Small intestine (tissue), 16 donors: ENCODE results near the gene PLEKHO2. TPM values are rescaled to one million over a fixed set of nuclear protein-coding genes. Genes with fewer than 3 reads are reported as not detected.
"Not testable (repeated sequence)": the region's sequence is repeated elsewhere in the genome, so short reads cannot be mapped to it uniquely, and the experiment has no call there.

Source experiments
- DNase-seq, 2 donors: peaks; one replicate each; pipeline versions ENCODE4 v3.0.0 to v3.0.0-alpha.2; 2013
- FAIRE-seq: peaks from 2 replicates; lab custom pipeline; 2012; peaks lifted over from hg19 to GRCh38; lab: Jason Lieb, UNC
- H3K27ac ChIP-seq, 3 donors: one replicate each; pipeline ENCODE4 v1.5.1; 2013; ENCODE audit warnings: low read length in 2 of 3, mild to moderate bottlenecking in 2 of 3, control low read depth in 1 of 3, inconsistent platforms in 1 of 3, low read depth in 1 of 3, moderate library complexity in 1 of 3
- H3K27me3 ChIP-seq, 3 donors: one replicate each; pipeline ENCODE4 v1.6.1; 2013; ENCODE audit warnings: low read length in 3 of 3, inconsistent platforms in 1 of 3; ENCODE audit not compliant: control insufficient read depth in 3 of 3, insufficient read depth in 3 of 3
- H3K36me3 ChIP-seq, 3 donors: one replicate each; pipeline ENCODE4 v1.6.1; 2013; ENCODE audit warnings: low read length in 3 of 3, inconsistent platforms in 1 of 3, low read depth in 1 of 3, mild to moderate bottlenecking in 1 of 3, moderate library complexity in 1 of 3; ENCODE audit not compliant: control insufficient read depth in 3 of 3, insufficient read depth in 2 of 3
- H3K4me1 ChIP-seq, 3 donors: one replicate each; pipeline ENCODE4 v1.6.1; 2013; ENCODE audit warnings: low read length in 2 of 3, inconsistent platforms in 1 of 3, low read depth in 1 of 3, mild to moderate bottlenecking in 1 of 3, moderate library complexity in 1 of 3; ENCODE audit not compliant: control insufficient read depth in 3 of 3, insufficient read depth in 2 of 3
- H3K4me3 ChIP-seq, 3 donors: one replicate each; pipeline ENCODE4 v1.5.1; 2013; ENCODE audit warnings: low read length in 3 of 3, control low read depth in 1 of 3, inconsistent platforms in 1 of 3, low read depth in 1 of 3, mild to moderate bottlenecking in 1 of 3, moderate library complexity in 1 of 3
- H3K9me3 ChIP-seq, 2 donors: one replicate each; pipeline ENCODE4 v1.6.1; 2013; ENCODE audit warnings: low read depth in 1 of 2, low read length in 1 of 2; ENCODE audit not compliant: control insufficient read depth in 2 of 2, insufficient read depth in 1 of 2
- WGBS, 3 donors: extraction: QIAGEN DNeasy Blood & Tissue Kit; methylation state at CpG; one replicate each; pipeline ENCODE4 v1.1.7; 2013; 5-methylcytosine and 5-hydroxymethylcytosine counted together
- long read RNA-seq, 10 donors: transcript quantifications; one replicate each; lab custom pipeline, GENCODE V29; 2026
- polyA plus RNA-seq, 4 donors: library from polyadenylated mRNA; stranded (reverse) in 3 of 4; unstranded in 1 of 4; fragments of 200-250 nt in 3 of 4; fragments of 120-200 nt in 1 of 4; gene quantifications; one replicate each; pipeline versions ENCODE4 v1.2.1 to v1.2.3, GENCODE V29; 2013
- donor health status: healthy with polysubstance abuse.
- donor health status: control.
- donor health status: control.
- donor health status: Bipolar disorder and iron deficiency.
- donor health status: healthy.

The PLEKHO2 gene, protein sequence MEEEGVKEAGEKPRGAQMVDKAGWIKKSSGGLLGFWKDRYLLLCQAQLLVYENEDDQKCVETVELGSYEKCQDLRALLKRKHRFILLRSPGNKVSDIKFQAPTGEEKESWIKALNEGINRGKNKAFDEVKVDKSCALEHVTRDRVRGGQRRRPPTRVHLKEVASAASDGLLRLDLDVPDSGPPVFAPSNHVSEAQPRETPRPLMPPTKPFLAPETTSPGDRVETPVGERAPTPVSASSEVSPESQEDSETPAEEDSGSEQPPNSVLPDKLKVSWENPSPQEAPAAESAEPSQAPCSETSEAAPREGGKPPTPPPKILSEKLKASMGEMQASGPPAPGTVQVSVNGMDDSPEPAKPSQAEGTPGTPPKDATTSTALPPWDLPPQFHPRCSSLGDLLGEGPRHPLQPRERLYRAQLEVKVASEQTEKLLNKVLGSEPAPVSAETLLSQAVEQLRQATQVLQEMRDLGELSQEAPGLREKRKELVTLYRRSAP
- polyA plus RNA-seq = 10 to 100 TPM in 2 of 4 donors, 1 to 10 TPM in 2; 1.3 to 17.8 (median 11.3) TPM
- long read RNA-seq, donor 1 = 0 reads
- long read RNA-seq, donor 2, partial matches to known transcripts = 0 of 1 reads
- long read RNA-seq, donor 2, other reads (novel, unspliced or antisense) = 0 of 1 reads
- long read RNA-seq, donor 3, partial matches to known transcripts = 0 of 3 reads
- long read RNA-seq, donor 3, other reads (novel, unspliced or antisense) = 0 of 3 reads
- long read RNA-seq, donor 4 = 0 reads
- long read RNA-seq, donor 5 = 0 reads
- long read RNA-seq, donor 6, transcript PLEKHO2-201 (6 exons, 3,720 nt) = major isoform, 5 of 5 reads
- long read RNA-seq, donor 6, partial matches to known transcripts = 0 of 5 reads
- long read RNA-seq, donor 6, other reads (novel, unspliced or antisense) = 0 of 5 reads
- long read RNA-seq, donor 7, partial matches to known transcripts = 0 of 2 reads
- long read RNA-seq, donor 7, other reads (novel, unspliced or antisense) = 0 of 2 reads
- long read RNA-seq, donor 8, partial matches to known transcripts = 0 of 1 reads
- long read RNA-seq, donor 8, other reads (novel, unspliced or antisense) = 0 of 1 reads
- long read RNA-seq, donor 9, partial matches to known transcripts = 0 of 1 reads
- long read RNA-seq, donor 9, other reads (novel, unspliced or antisense) = 0 of 1 reads
- long read RNA-seq, donor 10, transcript PLEKHO2-201 (6 exons, 3,720 nt) = major isoform, 6 of 6 reads
- long read RNA-seq, donor 10, partial matches to known transcripts = 0 of 6 reads
- long read RNA-seq, donor 10, other reads (novel, unspliced or antisense) = 0 of 6 reads

- H3K4me1 ChIP-seq = peaks cover 0 to 39% (median 8%) of the 10 kb centered on the region in 3 donors
- no peaks in the 10 kb centered on the region for H3K9me3 ChIP-seq
- H3K4me3 ChIP-seq = peak within 1 kb of the TSS; percentile 68 to 97 (median 71)
- peaks cover 0 to 11% (median 0%) of the 10 kb centered on the region in 3 donors for H3K36me3 ChIP-seq
- peak within 1 kb of the TSS; percentile 69 to 92 (median 91) for H3K27ac ChIP-seq
- 1 to 3% (median 2%) methylated on average over 28 to 75 of the region's 75 CpGs for WGBS, 3 donors
- no peak for FAIRE-seq
- peaks cover 0 to 4% (median 0%) of the 10 kb centered on the region in 3 donors for H3K27me3 ChIP-seq
- DNase-seq = peak; percentile 78 to 95
Measured at GRCh38 chr15:64841344-64842095, at the start of gene PLEKHO2. TSS of gene PLEKHO2 (plus strand) at chr15:64841915. CDS start at chr15:64842017, 102 bp downstream.

GRCh38 chr15:64792282-64792681 is 49.4 kb upstream of the PLEKHO2 start:
- no peaks in the 10 kb centered on the region for H3K4me1 ChIP-seq
- WGBS, 3 donors = 74 to 85% (median 80%) methylated on average over 3 of the region's 3 CpGs
- no peak overlapping the region for H3K4me3 ChIP-seq
- DNase-seq (no peak), FAIRE-seq (no peak)
- H3K27me3 ChIP-seq = no peaks in the 10 kb centered on the region
- H3K27ac ChIP-seq = no peak overlapping the region
- H3K9me3 ChIP-seq = no peaks in the 10 kb centered on the region
- H3K36me3 ChIP-seq = no peaks in the 10 kb centered on the region

DNA sequence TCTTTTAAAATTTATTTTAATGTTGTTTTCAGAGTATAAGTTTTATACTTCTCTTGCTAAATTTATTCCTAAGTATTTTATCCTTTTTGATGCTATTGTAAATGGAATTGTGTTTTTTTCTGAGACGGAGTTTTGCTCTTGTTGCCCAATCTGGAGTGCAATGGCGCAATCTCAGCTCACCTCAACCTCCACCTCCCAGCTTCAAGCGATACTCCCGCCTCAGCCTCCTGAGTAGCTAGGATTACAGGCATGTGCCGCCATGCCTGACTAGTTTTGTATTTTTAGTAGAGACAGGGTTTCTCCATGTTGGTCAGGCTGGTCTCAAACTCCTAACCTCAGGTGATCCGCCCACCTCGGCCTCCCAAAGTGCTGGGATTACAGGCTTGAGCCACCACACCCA is 46.4 kb upstream of the PLEKHO2 start:
- H3K9me3 ChIP-seq, FAIRE-seq, H3K4me3 ChIP-seq, H3K27ac ChIP-seq, H3K27me3 ChIP-seq, H3K4me1 ChIP-seq, DNase-seq, H3K36me3 ChIP-seq: not testable (repeated sequence)
- 86 to 96% (median 93%) methylated on average over 7 of the region's 7 CpGs for WGBS, 3 donors

DNA sequence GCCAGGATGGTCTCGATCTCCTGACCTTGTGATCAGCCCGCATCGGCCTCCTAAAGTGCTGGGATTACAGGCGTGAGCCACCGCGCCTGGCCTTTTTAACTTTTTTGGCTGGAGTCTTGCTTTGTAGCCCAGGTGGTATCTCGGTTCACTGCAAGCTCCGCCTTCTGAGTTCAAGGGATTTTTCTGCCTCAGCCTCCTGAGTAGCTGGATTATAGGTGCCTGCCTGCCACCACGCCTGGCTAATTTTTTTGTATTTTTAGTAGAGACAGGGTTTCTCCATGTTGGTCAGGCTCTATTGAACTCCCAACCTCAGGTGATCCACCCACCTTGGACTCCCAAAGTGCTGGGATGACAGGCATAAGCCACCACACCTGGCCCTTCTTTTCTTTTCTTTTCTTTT is 45.8 kb upstream of the PLEKHO2 start:
- H3K4me1 ChIP-seq, H3K4me3 ChIP-seq, H3K27ac ChIP-seq, FAIRE-seq, DNase-seq, H3K9me3 ChIP-seq, H3K36me3 ChIP-seq, H3K27me3 ChIP-seq: not testable (repeated sequence)
- 78 to 90% (median 83%) methylated on average over 9 of the region's 9 CpGs for WGBS, 3 donors

DNA sequence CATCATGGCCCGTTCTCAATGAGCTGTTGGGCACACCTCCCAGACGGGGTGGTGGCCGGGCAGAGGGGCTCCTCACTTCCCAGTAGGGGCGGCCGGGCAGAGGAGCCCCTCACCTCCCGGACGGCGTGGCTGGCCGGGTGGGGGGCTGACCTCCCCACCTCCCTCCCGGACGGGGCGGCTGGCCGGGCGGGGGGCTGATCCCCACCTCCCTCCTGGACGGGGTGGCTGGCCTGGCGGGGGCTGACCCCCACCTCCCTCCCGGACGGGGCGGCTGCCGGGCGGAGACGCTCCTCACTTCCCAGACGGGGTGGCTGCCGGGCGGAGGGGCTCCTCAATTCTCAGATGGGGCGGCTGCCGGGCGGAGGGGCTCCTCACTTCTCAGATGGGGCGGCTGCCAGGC is 42.8 kb upstream of the PLEKHO2 start:
- not testable (repeated sequence) for H3K36me3 ChIP-seq, H3K27me3 ChIP-seq, H3K4me3 ChIP-seq, H3K9me3 ChIP-seq, H3K27ac ChIP-seq, FAIRE-seq, H3K4me1 ChIP-seq, DNase-seq
- WGBS, 3 donors = 93 to 100% (median 100%) methylated on average over 9 to 23 of the region's 29 CpGs

DNA sequence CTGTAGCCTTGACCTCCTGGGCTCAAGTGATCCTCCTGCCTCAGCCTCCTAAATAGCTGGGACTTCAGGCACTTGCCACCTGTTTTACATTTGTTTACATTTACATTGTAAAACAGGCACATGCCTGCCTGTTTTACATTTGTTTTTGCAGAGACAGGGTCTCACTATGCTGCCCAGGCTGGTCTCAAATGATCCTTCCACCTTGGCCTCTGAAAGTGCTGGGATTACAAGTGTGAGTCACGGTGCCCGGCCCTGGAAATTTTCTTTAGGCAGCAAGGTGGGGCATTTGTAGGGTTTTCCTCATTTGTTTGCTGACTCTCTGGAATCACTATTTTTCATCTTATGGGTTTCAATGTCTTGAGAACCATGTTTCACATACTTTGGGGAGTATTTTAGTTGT is 41.2 kb upstream of the PLEKHO2 start:
- DNase-seq (no peak), FAIRE-seq (no peak)
- Histone ChIP-seq H3K36me3 (no peaks in the 10 kb centered on the region), H3K9me3 (no peaks in the 10 kb centered on the region), H3K27me3 (no peaks in the 10 kb centered on the region), H3K4me3 (no peak overlapping the region), H3K27ac (no peak overlapping the region), H3K4me1 (peaks cover 0 to 7% (median 0%) of the 10 kb centered on the region in 3 donors)
- WGBS, 3 donors = 83 to 99% (median 93%) methylated on average over 2 of the region's 2 CpGs

GRCh38 chr15:64803526-64803925 is 38.2 kb upstream of the PLEKHO2 start:
- Histone ChIP-seq H3K9me3 (no peaks in the 10 kb centered on the region), H3K4me3 (no peak overlapping the region), H3K27me3 (no peaks in the 10 kb centered on the region), H3K4me1 (peaks cover 0 to 7% (median 0%) of the 10 kb centered on the region in 3 donors), H3K36me3 (no peaks in the 10 kb centered on the region), H3K27ac (no peak overlapping the region)
- no peak for FAIRE-seq
- WGBS, 3 donors = 93 to 100% (median 100%) methylated on average over 1 of the region's 1 CpG
- DNase-seq = no peak
